Measurements from ENCODE around the gene GADL1. TPM values are rescaled to one million over a fixed set of nuclear protein-coding genes. Genes with fewer than 3 reads are reported as not detected.

The GADL1 gene
- total and polyA plus RNA-seq, 2 experiments from 2014 or later, result not detected

- Histone ChIP-seq H3K79me2 (ENCODE audit: insufficient read depth) (no peaks in the 10 kb centered on the region), H3K9me2 (ENCODE audit: insufficient read depth) (no peaks in the 10 kb centered on the region), H3F3A (ENCODE audit: insufficient read depth) (peaks cover 10% of the 10 kb centered on the region), H3K27me3 (replicated peaks; ENCODE audit: insufficient read depth) (no peaks in the 10 kb centered on the region), H3K36me3 (ENCODE audit: low read depth) (no peaks in the 10 kb centered on the region), H2AFZ (no peak overlapping the region), H3K4me3 (no peak overlapping the region), H3K4me1 (ENCODE audit: insufficient read depth) (peaks cover 10% of the 10 kb centered on the region), H3K9me3 (ENCODE audit: low read depth) (no peaks in the 10 kb centered on the region), H3K9ac (no peak overlapping the region), H3K4me2 (ENCODE audit: unreplicated experiment) (no peak overlapping the region), H4K20me1 (ENCODE audit: insufficient read depth) (no peaks in the 10 kb centered on the region), H3K27ac (no peak overlapping the region)
- DNase-seq, result no peak
- in situ Hi-C loops (cut with MboI), result no loop called here
- WGBS, 2 experiments (ENCODE audit: low coverage in 1 of 2, low lambda C conversion rate in 2 of 2, missing lambda C conversion rate in 2 of 2), result 82 to 86% methylated on average over 4 of the region's 4 CpGs
- no peak for TF ChIP-seq EZH2 (IDR thresholded peaks at IDR 0.05; ENCODE audit: insufficient read depth, poor library complexity, severe bottlenecking)
- TF ChIP-seq EZH2phosphoT487 (IDR thresholded peaks at IDR 0.05; ENCODE audit: insufficient read depth, low read depth), result no peak
These were observed 151.5 kb downstream of the GADL1 start for GRCh38 chr3:30742796-30743619.

GRCh38 chr3:30741889-30742288 is 152.6 kb downstream of the GADL1 start:
- Histone ChIP-seq H3K9ac (no peak overlapping the region), H4K20me1 (ENCODE audit: insufficient read depth) (no peaks in the 10 kb centered on the region), H3K27me3 (replicated peaks; ENCODE audit: insufficient read depth) (no peaks in the 10 kb centered on the region), H3K4me2 (ENCODE audit: unreplicated experiment) (no peak overlapping the region), H3K9me3 (ENCODE audit: low read depth) (no peaks in the 10 kb centered on the region), H3K4me1 (ENCODE audit: insufficient read depth) (no peaks in the 10 kb centered on the region), H3K9me2 (ENCODE audit: insufficient read depth) (no peaks in the 10 kb centered on the region), H3K27ac (no peak overlapping the region), H3K79me2 (ENCODE audit: insufficient read depth) (no peaks in the 10 kb centered on the region), H2AFZ (no peak overlapping the region), H3F3A (ENCODE audit: insufficient read depth) (no peaks in the 10 kb centered on the region), H3K4me3 (no peak overlapping the region), H3K36me3 (ENCODE audit: low read depth) (no peaks in the 10 kb centered on the region)
- WGBS, 2 experiments (ENCODE audit: low coverage in 1 of 2, low lambda C conversion rate in 2 of 2, missing lambda C conversion rate in 2 of 2), result 92 to 93% methylated on average over 2 of the region's 2 CpGs
- TF ChIP-seq EZH2 (IDR thresholded peaks at IDR 0.05; ENCODE audit: insufficient read depth, poor library complexity, severe bottlenecking) (no peak), EZH2phosphoT487 (IDR thresholded peaks at IDR 0.05; ENCODE audit: insufficient read depth, low read depth) (no peak)
- no peak for DNase-seq
- in situ Hi-C loops (cut with MboI), result no loop called here

- in situ Hi-C loops (cut with MboI), result no loop called here
- Histone ChIP-seq H3K27ac (no peak overlapping the region), H3F3A (ENCODE audit: insufficient read depth) (no peaks in the 10 kb centered on the region), H3K4me1 (ENCODE audit: insufficient read depth) (no peaks in the 10 kb centered on the region), H3K79me2 (ENCODE audit: insufficient read depth) (no peaks in the 10 kb centered on the region), H3K9me3 (ENCODE audit: low read depth) (no peaks in the 10 kb centered on the region), H3K27me3 (replicated peaks; ENCODE audit: insufficient read depth) (no peaks in the 10 kb centered on the region), H3K4me3 (no peak overlapping the region), H3K4me2 (ENCODE audit: unreplicated experiment) (no peak overlapping the region), H3K36me3 (ENCODE audit: low read depth) (no peaks in the 10 kb centered on the region), H4K20me1 (ENCODE audit: insufficient read depth) (no peaks in the 10 kb centered on the region), H3K9ac (no peak overlapping the region), H2AFZ (no peak overlapping the region), H3K9me2 (ENCODE audit: insufficient read depth) (no peaks in the 10 kb centered on the region; the same call in 1 of the 2 replicates)
- no peak for DNase-seq
- 92 to 98% methylated on average over 3 of the region's 3 CpGs for WGBS, 2 experiments (ENCODE audit: low coverage in 1 of 2, low lambda C conversion rate in 2 of 2, missing lambda C conversion rate in 2 of 2)
- TF ChIP-seq EZH2phosphoT487 (IDR thresholded peaks at IDR 0.05; ENCODE audit: insufficient read depth, low read depth), result no peak
- no peak for TF ChIP-seq EZH2 (IDR thresholded peaks at IDR 0.05; ENCODE audit: insufficient read depth, poor library complexity, severe bottlenecking)
These were observed 155.9 kb downstream of the GADL1 start for GRCh38 chr3:30738605-30739004.

GRCh38 chr3:30737743-30738499 is 156.5 kb downstream of the GADL1 start:
- Histone ChIP-seq H3K79me2 (ENCODE audit: insufficient read depth) (no peaks in the 10 kb centered on the region), H2AFZ (no peak overlapping the region), H3K27me3 (replicated peaks; ENCODE audit: insufficient read depth) (no peaks in the 10 kb centered on the region), H3K27ac (no peak overlapping the region), H3K9ac (no peak overlapping the region), H3K36me3 (ENCODE audit: low read depth) (no peaks in the 10 kb centered on the region), H3K4me3 (no peak overlapping the region), H4K20me1 (ENCODE audit: insufficient read depth) (no peaks in the 10 kb centered on the region), H3K4me1 (ENCODE audit: insufficient read depth) (no peaks in the 10 kb centered on the region), H3F3A (ENCODE audit: insufficient read depth) (no peaks in the 10 kb centered on the region), H3K4me2 (ENCODE audit: unreplicated experiment) (no peak overlapping the region), H3K9me3 (ENCODE audit: low read depth) (no peaks in the 10 kb centered on the region), H3K9me2 (ENCODE audit: insufficient read depth) (no peaks in the 10 kb centered on the region; the same call in 1 of the 2 replicates)
- no peak for TF ChIP-seq EZH2 (IDR thresholded peaks at IDR 0.05; ENCODE audit: insufficient read depth, poor library complexity, severe bottlenecking)
- DNase-seq, result no peak
- in situ Hi-C loops (cut with MboI), result no loop called here
- WGBS, 2 experiments (ENCODE audit: low coverage in 1 of 2, low lambda C conversion rate in 2 of 2, missing lambda C conversion rate in 2 of 2), result 85 to 87% methylated on average over 3 of the region's 3 CpGs
